ENCODE data around the gene ATG10.

DNA sequence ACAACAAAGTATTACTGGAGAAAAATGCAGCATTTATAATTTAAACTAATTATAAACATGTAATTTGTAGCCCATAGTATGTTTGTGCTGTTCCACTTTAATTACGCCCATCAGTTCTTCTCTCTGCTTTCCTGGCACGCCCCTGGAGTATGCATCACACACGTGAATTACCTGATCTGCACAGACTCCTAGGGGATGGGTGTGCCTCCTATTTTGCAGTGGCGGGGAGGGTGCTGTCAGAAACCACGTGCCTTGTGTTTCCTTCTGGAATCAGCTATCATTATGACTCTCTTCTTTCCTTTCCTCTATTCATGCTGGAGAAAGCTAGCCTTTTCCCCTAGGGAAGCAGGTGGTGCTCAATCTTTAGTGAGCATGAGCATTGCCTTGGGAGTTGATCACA is 263.1 kb downstream of the ATG10 start:
- TF ChIP-seq, protein P1, sequence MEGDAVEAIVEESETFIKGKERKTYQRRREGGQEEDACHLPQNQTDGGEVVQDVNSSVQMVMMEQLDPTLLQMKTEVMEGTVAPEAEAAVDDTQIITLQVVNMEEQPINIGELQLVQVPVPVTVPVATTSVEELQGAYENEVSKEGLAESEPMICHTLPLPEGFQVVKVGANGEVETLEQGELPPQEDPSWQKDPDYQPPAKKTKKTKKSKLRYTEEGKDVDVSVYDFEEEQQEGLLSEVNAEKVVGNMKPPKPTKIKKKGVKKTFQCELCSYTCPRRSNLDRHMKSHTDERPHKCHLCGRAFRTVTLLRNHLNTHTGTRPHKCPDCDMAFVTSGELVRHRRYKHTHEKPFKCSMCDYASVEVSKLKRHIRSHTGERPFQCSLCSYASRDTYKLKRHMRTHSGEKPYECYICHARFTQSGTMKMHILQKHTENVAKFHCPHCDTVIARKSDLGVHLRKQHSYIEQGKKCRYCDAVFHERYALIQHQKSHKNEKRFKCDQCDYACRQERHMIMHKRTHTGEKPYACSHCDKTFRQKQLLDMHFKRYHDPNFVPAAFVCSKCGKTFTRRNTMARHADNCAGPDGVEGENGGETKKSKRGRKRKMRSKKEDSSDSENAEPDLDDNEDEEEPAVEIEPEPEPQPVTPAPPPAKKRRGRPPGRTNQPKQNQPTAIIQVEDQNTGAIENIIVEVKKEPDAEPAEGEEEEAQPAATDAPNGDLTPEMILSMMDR (IDR thresholded peaks at IDR 0.05), result no peak
- TF ChIP-seq POLR2A (IDR thresholded peaks at IDR 0.05) (no peak), EP300 (IDR thresholded peaks at IDR 0.05) (no peak)
